Endothelial cell of umbilical vein (primary cell): Measurements from ENCODE around the gene NKX2-3. TPM values are rescaled to one million over a fixed set of nuclear protein-coding genes. Genes with fewer than 3 reads are reported as not detected.

ENCODE experiments used
- BruUV-seq: library from RNA; stranded (reverse); fragments of 400-500 nt; replicated peaks from 2 replicates; lab custom pipeline; 2021; lab: Mats Ljungman, UMichigan
- CTCF ChIA-PET: fragments of 300-600, 350-600 bp; sonication (Branson Sonifier 250); formaldehyde crosslinking; loops from one replicate; lab custom pipeline; 2021; ENCODE audit warnings: antibody characterized with exemption, inconsistent platforms; lab: Charles Lee
- POLR2A ChIA-PET: fragments of 300-600, 350-600 bp; sonication (Branson Sonifier 250); formaldehyde crosslinking; loops from one replicate; lab custom pipeline; 2021; ENCODE audit warnings: antibody characterized with exemption, inconsistent platforms; lab: Charles Lee
- DNase-seq: peaks from one replicate; pipeline ENCODE4 v3.0.0-alpha.2; 2011; ENCODE audit warnings: low read depth, low spot score
- FAIRE-seq: peaks from 2 replicates; lab custom pipeline; 2011; peaks lifted over from hg19 to GRCh38; lab: Jason Lieb, UNC
- H2AFZ ChIP-seq: 2 replicates; pipeline ENCODE4 v1.6.0; 2012; ENCODE audit warnings: low read depth, low read length, control low read depth, inconsistent platforms
- H3K27ac ChIP-seq: 2 replicates; pipeline ENCODE4 v1.5.1; 2011; ENCODE audit warnings: low read depth, mild to moderate bottlenecking, control low read depth, low read length, moderate library complexity; ENCODE audit not compliant: insufficient read depth
- H3K27me3 ChIP-seq, 2 experiments: 2 replicates each; pipeline versions ENCODE4 v1.6.0 to v1.6.1; 2011; ENCODE audit warnings: low read length in 2 of 2, mixed read lengths in 1 of 2; ENCODE audit not compliant: control insufficient read depth in 2 of 2, insufficient read depth in 2 of 2
- H3K36me3 ChIP-seq, 2 experiments: 2 replicates in 1 of 2; 3 replicates in 1 of 2; pipeline ENCODE4 v1.5.1; 2011; ENCODE audit warnings: low read length in 2 of 2, mild to moderate bottlenecking in 1 of 2, moderate library complexity in 1 of 2; ENCODE audit not compliant: control insufficient read depth in 2 of 2, insufficient read depth in 2 of 2; ENCODE audit errors: extremely low read depth in 1 of 2
- H3K4me1 ChIP-seq: 3 replicates; pipeline ENCODE4 v1.5.1; 2011; ENCODE audit warnings: mild to moderate bottlenecking, low read length; ENCODE audit not compliant: control insufficient read depth, insufficient read depth; ENCODE audit errors: extremely low read depth
- H3K4me2 ChIP-seq: 2 replicates; pipeline ENCODE4 v1.6.1; 2011; ENCODE audit warnings: low read length, control low read depth, mixed read lengths; ENCODE audit not compliant: insufficient read depth
- H3K4me3 ChIP-seq, 3 experiments: fragments of 200-600 bp in 1 of 3; sonication (generic), shearing (Covaris generic) in 1 of 3; replicated peaks in 1 of 3; 2 replicates each; pipeline ENCODE4 v1.5.1; 2011 to 2016; ENCODE audit warnings: control low read depth in 3 of 3, low read length in 3 of 3, mild to moderate bottlenecking in 2 of 3, inconsistent platforms in 1 of 3, low read depth in 1 of 3, moderate library complexity in 1 of 3; ENCODE audit not compliant: insufficient read depth in 1 of 3
- H3K79me2 ChIP-seq: 2 replicates; pipeline ENCODE4 v1.6.0; 2012; ENCODE audit warnings: low read length, inconsistent platforms; ENCODE audit not compliant: control insufficient read depth, insufficient read depth
- H3K9ac ChIP-seq: replicated peaks from 2 replicates; pipeline ENCODE3; 2011; ENCODE audit warnings: low read length, control low read depth; ENCODE audit not compliant: insufficient read depth; ENCODE audit errors: extremely low read depth
- H3K9me1 ChIP-seq: replicated peaks from 3 replicates; pipeline ENCODE4 v1.6.0; 2011; ENCODE audit warnings: mild to moderate bottlenecking, low read length; ENCODE audit not compliant: control insufficient read depth, insufficient read depth; ENCODE audit errors: extremely low read depth
- H3K9me3 ChIP-seq: replicated peaks from 2 replicates; pipeline ENCODE4 v1.5.1; 2012; ENCODE audit warnings: low read length, inconsistent platforms; ENCODE audit not compliant: control insufficient read depth, insufficient read depth
- H4K20me1 ChIP-seq: replicated peaks from 2 replicates; pipeline ENCODE3; 2011; ENCODE audit warnings: mild to moderate bottlenecking, low read length; ENCODE audit not compliant: control insufficient read depth, insufficient read depth; ENCODE audit errors: extremely low read depth
- CTCF ChIP-seq, 2 donors: IDR thresholded peaks; 1 replicate in 1 of 2; 2 replicates in 1 of 2; pipeline ENCODE4 v1.5.1; 2011; ENCODE audit warnings: low read length in 2 of 2, mild to moderate bottlenecking in 2 of 2, moderate library complexity in 2 of 2, control low read depth in 1 of 2, inconsistent platforms in 1 of 2, low read depth in 1 of 2; ENCODE audit not compliant: insufficient read depth in 1 of 2; ENCODE audit errors: extremely low read depth in 1 of 2
- EZH2 ChIP-seq: IDR thresholded peaks from 2 replicates; pipeline ENCODE4 v1.6.1; 2012; ENCODE audit warnings: borderline replicate concordance, low read depth, mild to moderate bottlenecking, moderate library complexity, low read length, inconsistent platforms; ENCODE audit not compliant: severe bottlenecking
- FOS ChIP-seq: IDR thresholded peaks from 2 replicates; pipeline ENCODE4 v1.6.1; 2011; ENCODE audit warnings: mild to moderate bottlenecking, low read length, moderate library complexity, borderline replicate concordance; ENCODE audit not compliant: insufficient read depth
- GATA2 ChIP-seq: IDR thresholded peaks from 2 replicates; pipeline ENCODE4 v1.7.0; 2011; ENCODE audit warnings: low read depth, mild to moderate bottlenecking, moderate library complexity, mixed read lengths, low read length; ENCODE audit not compliant: insufficient read length, insufficient read depth
- JUN ChIP-seq: IDR thresholded peaks from 2 replicates; pipeline ENCODE4 v1.6.1; 2011; ENCODE audit warnings: borderline replicate concordance, low read depth; ENCODE audit not compliant: insufficient read length, insufficient read depth
- MYC ChIP-seq: IDR thresholded peaks from one replicate; pipeline ENCODE4 v1.6.1; 2011; ENCODE audit warnings: mild to moderate bottlenecking, low read depth, low read length
- POLR2A ChIP-seq: IDR thresholded peaks from 2 replicates; pipeline ENCODE4 v1.6.1; 2012; ENCODE audit warnings: low read depth, mild to moderate bottlenecking, control low read depth, low read length
- POLR2AphosphoS5 ChIP-seq: IDR thresholded peaks from 2 replicates; pipeline ENCODE4 v1.6.1; 2012; ENCODE audit warnings: low read depth, mild to moderate bottlenecking, control low read depth, low read length, moderate library complexity; ENCODE audit not compliant: insufficient read depth
- dilution Hi-C: fragments of 300-500 bp; cut with MboI; formaldehyde crosslinking; loops from one replicate; pipeline ENCODE4 v1.15.0; 2019; ENCODE audit warnings: low sequenced_read_pairs; ENCODE audit not compliant: extremely low pct_ligation_motif_present
- intact Hi-C: fragments of 100-400 bp; cut with micrococcal nuclease; formaldehyde crosslinking; loops from one replicate; pipeline ENCODE4 v1.10.0; 2022
- polyA plus RNA-seq, 4 experiments: library from polyadenylated mRNA; depleted of rRNA in 3 of 4; stranded (reverse) in 3 of 4; unstranded in 1 of 4; fragments of >200 nt; gene quantifications; 2 replicates each; pipeline versions ENCODE4 v1.2.1 to v1.2.3, GENCODE V29; 2011 to 2012; ENCODE audit warnings: missing spikeins in 1 of 4
- total RNA-seq: library from RNA; stranded (reverse); gene quantifications from 2 replicates; pipeline ENCODE4 v1.2.3, GENCODE V29; 2021
- TF ChIP-seq, protein P1 (sequence below): IDR thresholded peaks from 2 replicates; pipeline ENCODE4 v1.6.1; 2011; ENCODE audit not compliant: insufficient read depth, insufficient read length

The NKX2-3 gene
- total and polyA plus RNA-seq, 2 donors (not counting 3 experiments of a cell fraction or from before 2014, with no cell fraction given), result not detected

- intact Hi-C loops, result no loop called here
- no TSS peak for BruUV-seq
Measured at GRCh38 chr10:99569961-99570360, 37.2 kb downstream of the NKX2-3 start.

More at GRCh38 chr10:99569961-99570360, 37.2 kb downstream of the NKX2-3 start:
- Histone ChIP-seq H3K27ac (no peak overlapping the region), H4K20me1 (no peaks in the 10 kb centered on the region), H3K27me3 (peaks cover 3 to 8% of the 10 kb centered on the region in 2 experiments), H3K79me2 (no peaks in the 10 kb centered on the region), H3K9me1 (no peaks in the 10 kb centered on the region), H3K4me3 (no peak overlapping the region), H3K4me2 (no peak overlapping the region), H3K36me3 (no peaks in the 10 kb centered on the region), H3K9ac (no peak overlapping the region), H2AFZ (no peak overlapping the region), H3K4me1 (no peaks in the 10 kb centered on the region), H3K9me3 (no peaks in the 10 kb centered on the region)
- FAIRE-seq (no peak), DNase-seq (no peak)
- ChIA-PET POLR2A (no interaction called here), CTCF (no interaction called here)
- no peak for TF ChIP-seq POLR2A
- no peak for TF ChIP-seq GATA2
- TF ChIP-seq CTCF (IDR thresholded peaks at IDR 0.05; ENCODE audit: extremely low read depth in 1 of 2, insufficient read depth in 1 of 2, low read depth in 1 of 2, low read length in 2 of 2), result no peak
- TF ChIP-seq, protein P1, sequence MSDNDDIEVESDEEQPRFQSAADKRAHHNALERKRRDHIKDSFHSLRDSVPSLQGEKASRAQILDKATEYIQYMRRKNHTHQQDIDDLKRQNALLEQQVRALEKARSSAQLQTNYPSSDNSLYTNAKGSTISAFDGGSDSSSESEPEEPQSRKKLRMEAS, result no peak
- no peak for TF ChIP-seq JUN
- TF ChIP-seq FOS, result no peak
- TF ChIP-seq MYC, result no peak
- TF ChIP-seq POLR2AphosphoS5, result no peak
- no peak for TF ChIP-seq EZH2
- dilution Hi-C loops, result no loop called here
